Activated CD4-positive, alpha-beta T cell treated with anti-CD3 and anti-CD28 coated beads, Interleukin-2, amount 10 ng/mL, durations not matched to agents 7 days and 5 days (primary cell): ENCODE results near the gene MRPL32. TPM values are rescaled to one million over a fixed set of nuclear protein-coding genes. Genes with fewer than 3 reads are reported as not detected.

Experiments
- CTCF ChIA-PET: fragments of 350-600 bp; sonication (Branson Sonifier 250); formaldehyde crosslinking; loops from one replicate; lab custom pipeline; 2021; ENCODE audit warnings: antibody characterized with exemption; lab: Charles Lee
- POLR2A ChIA-PET: fragments of 350-600 bp; sonication (Branson Sonifier 250); formaldehyde crosslinking; loops from one replicate; lab custom pipeline; 2021; ENCODE audit warnings: antibody characterized with exemption; lab: Charles Lee
- DNase-seq: peaks from one replicate; pipeline ENCODE4 v3.0.0-alpha.2; 2020
- H3K27ac Mint-ChIP-seq: one replicate; pipeline ENCODE4 v1.8.0; 2021; ENCODE audit warnings: mild to moderate bottlenecking, moderate library complexity, mixed read lengths
- H3K27me3 Mint-ChIP-seq: one replicate; pipeline ENCODE4 v1.8.0; 2021; ENCODE audit warnings: mixed read lengths
- H3K36me3 Mint-ChIP-seq: one replicate; pipeline ENCODE4 v1.8.0; 2021; ENCODE audit warnings: low read depth, mixed read lengths
- H3K4me1 Mint-ChIP-seq: one replicate; pipeline ENCODE4 v1.8.0; 2021; ENCODE audit warnings: mixed read lengths
- H3K4me3 Mint-ChIP-seq: one replicate; pipeline ENCODE4 v1.8.0; 2021; ENCODE audit warnings: mild to moderate bottlenecking, moderate library complexity, mixed read lengths
- H3K9me3 Mint-ChIP-seq: one replicate; pipeline ENCODE4 v1.8.0; 2021; ENCODE audit warnings: mixed read lengths
- total RNA-seq, 2 experiments: library from RNA; stranded (reverse); gene quantifications; one replicate each; pipeline ENCODE4 v1.2.3, GENCODE V29; 2021

The MRPL32 gene
- total RNA-seq, 2 experiments from 2014 or later: 50.2 to 50.3 TPM

DNA sequence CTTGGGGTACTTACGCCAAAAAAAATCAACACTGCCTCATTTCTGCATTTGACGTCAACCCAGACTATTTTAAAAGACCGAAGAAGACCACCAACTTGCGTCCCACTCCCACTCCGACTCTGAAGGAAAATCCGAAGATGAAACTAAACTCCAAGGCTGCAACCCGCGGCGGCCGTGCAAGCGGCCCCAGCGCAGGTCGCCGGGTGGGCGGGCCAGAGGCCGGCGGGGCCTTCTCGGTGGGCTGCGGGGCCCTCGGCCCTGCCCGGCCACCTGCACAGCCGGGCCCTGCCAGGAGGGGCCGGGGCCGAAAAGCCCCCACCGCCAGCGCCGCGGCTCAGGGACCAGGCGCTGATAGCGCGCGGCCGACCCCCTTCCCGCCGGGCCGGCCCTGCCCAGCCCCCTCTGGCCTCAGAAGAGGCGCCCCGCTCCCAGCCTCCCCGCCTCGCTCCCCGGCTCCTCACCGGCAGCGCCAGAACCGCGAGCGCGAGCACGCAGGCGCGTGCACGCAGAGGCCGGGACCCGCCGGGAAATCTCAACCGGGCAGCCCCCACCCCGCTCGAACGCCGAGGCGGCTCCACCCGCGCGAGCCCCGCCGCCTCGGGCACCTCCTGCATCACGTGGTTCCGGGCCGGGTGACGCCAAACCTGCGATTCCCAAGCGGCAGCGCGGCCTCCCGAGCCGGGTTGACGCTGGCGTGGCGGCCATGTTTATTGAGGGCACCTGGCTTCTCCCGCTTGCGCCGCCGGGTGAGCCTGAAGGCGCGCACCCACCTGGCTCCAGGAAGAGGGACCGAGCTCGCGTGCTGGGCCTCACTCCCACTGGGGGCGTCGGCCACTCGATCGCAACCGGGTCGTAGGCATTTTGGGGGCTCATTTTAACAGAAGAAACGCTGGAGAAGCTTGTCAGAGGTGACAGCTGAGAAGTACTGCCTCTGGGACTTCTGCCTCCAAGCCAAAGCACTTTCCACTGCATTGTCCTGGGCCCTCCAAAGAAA is 20.4 kb upstream of the MRPL32 start, which contains the start of gene C7orf25:
TSS of gene C7orf25 (minus strand) at position 617 of the 994 bp plus-strand sequence. CDS start 1,170 bp downstream, outside the sequence.
- CTCF ChIA-PET: interaction anchor here (0.9 kb wide), 1 partner anchor 17 kb away, joined by 3 read pairs; no protein-coding TSS in a partner anchor

GRCh38 chr7:42913591-42913990 is 18.6 kb upstream of the MRPL32 start:
- Mint-ChIP-seq H3K36me3 (peaks cover 55% of the 10 kb centered on the region), H3K27me3 (no peaks in the 10 kb centered on the region), H3K27ac (peak overlapping the region; percentile 90), H3K9me3 (no peaks in the 10 kb centered on the region), H3K4me3 (peak overlapping the region; percentile 35), H3K4me1 (peaks cover 62% of the 10 kb centered on the region)
- DNase-seq: peak; percentile 8
- POLR2A ChIA-PET: interaction anchor here (0.6 kb wide), 1 partner anchor 18 kb away, joined by 3 read pairs; the partner anchor contains the start of genes MRPL32 and PSMA2
- CTCF ChIA-PET: no interaction called here

More for the DNA sequence above, 20.4 kb upstream of the MRPL32 start, which contains the start of gene C7orf25:
- POLR2A ChIA-PET: no interaction called here
- H3K36me3 Mint-ChIP-seq: peaks cover 45% of the 10 kb centered on the region
- H3K4me3 Mint-ChIP-seq: peak within 1 kb of the TSS; percentile 96
- H3K27me3 Mint-ChIP-seq: no peaks in the 10 kb centered on the region
- H3K27ac Mint-ChIP-seq: peak within 1 kb of the TSS; percentile 95
- H3K4me1 Mint-ChIP-seq: peaks cover 66% of the 10 kb centered on the region
- H3K9me3 Mint-ChIP-seq: no peaks in the 10 kb centered on the region
- peak; percentile 96 for DNase-seq

DNA sequence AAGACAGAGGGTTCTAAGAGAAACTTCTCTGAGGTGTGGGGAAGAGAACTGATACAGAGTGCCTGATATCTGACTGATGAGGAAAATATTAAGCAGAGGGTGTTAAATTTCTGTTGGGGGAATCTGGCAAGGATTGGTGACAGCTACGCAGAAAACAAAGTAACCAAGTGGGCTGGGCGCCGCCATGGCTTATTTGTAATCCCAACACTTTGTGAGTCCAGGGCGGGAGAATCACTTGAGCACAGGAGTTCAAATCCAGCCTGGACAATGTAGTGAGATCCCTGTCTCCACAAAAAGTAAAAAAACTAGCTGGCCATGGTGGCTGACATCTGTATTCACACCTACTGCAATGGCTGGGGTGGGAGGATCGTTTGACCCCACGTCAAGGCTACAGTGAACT is 18.2 kb upstream of the MRPL32 start:
- Mint-ChIP-seq H3K36me3 (peaks cover 58% of the 10 kb centered on the region), H3K4me3 (no peak overlapping the region), H3K9me3 (no peaks in the 10 kb centered on the region), H3K27ac (peak overlapping the region; percentile 90), H3K4me1 (peaks cover 62% of the 10 kb centered on the region), H3K27me3 (no peaks in the 10 kb centered on the region)
- DNase-seq: no peak
- ChIA-PET CTCF (no interaction called here), POLR2A (interaction anchor here (0.6 kb wide), 1 partner anchor 18 kb away, joined by 3 read pairs; the partner anchor contains the start of genes MRPL32 and PSMA2)

DNA sequence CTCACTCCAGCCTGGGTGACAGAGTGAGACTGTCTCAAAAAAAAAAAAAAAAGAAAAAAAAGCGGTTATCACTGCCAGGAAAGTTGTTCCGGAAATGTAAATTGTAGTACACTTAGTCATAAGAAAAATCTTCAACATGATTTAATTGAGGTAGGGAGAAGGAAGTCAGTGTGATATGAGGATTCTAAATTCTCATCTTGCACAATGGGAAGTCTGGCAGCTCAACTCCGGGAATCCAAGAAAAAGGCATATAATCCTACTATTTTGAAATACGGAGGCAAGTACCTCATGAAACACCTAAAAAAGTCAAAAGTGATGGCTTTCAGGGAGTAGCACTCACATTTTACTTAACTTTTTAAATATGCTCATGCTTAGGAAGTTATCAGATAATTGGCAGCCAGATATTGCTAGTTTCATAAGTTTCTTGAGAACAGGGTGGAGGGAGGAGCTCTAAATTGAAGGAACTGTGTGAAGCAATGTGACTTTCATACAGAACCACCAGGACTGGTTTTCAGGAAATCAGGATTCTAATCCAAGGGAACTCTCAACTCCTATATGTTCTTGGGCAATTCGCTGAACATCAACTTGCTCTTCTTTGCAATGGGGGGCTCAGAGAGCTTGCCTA is 17.6 kb upstream of the MRPL32 start:
- Mint-ChIP-seq H3K27ac (peak overlapping the region; percentile 90), H3K4me1 (peaks cover 62% of the 10 kb centered on the region), H3K36me3 (peaks cover 61% of the 10 kb centered on the region), H3K4me3 (no peak overlapping the region), H3K9me3 (no peaks in the 10 kb centered on the region), H3K27me3 (no peaks in the 10 kb centered on the region)
- DNase-seq: no peak
- ChIA-PET CTCF (interaction anchor here (1.4 kb wide), 1 partner anchor 26 kb away, joined by 3 read pairs; no protein-coding TSS in a partner anchor), POLR2A (no interaction called here)

GRCh38 chr7:42915356-42915755 is 16.8 kb upstream of the MRPL32 start:
- no peak overlapping the region for H3K27ac Mint-ChIP-seq
- DNase-seq: no peak
- no peak overlapping the region for H3K4me3 Mint-ChIP-seq
- H3K9me3 Mint-ChIP-seq: no peaks in the 10 kb centered on the region
- H3K27me3 Mint-ChIP-seq: no peaks in the 10 kb centered on the region
- CTCF ChIA-PET: interaction anchor here (1.4 kb wide), 1 partner anchor 26 kb away, joined by 3 read pairs; no protein-coding TSS in a partner anchor
- H3K36me3 Mint-ChIP-seq: peaks cover 61% of the 10 kb centered on the region
- POLR2A ChIA-PET: no interaction called here
- H3K4me1 Mint-ChIP-seq: peaks cover 59% of the 10 kb centered on the region

- DNase-seq: no peak
- H3K27ac Mint-ChIP-seq: no peak overlapping the region
- CTCF ChIA-PET: no interaction called here
- no peaks in the 10 kb centered on the region for H3K9me3 Mint-ChIP-seq
- peaks cover 69% of the 10 kb centered on the region for H3K36me3 Mint-ChIP-seq
- peaks cover 31% of the 10 kb centered on the region for H3K4me1 Mint-ChIP-seq
- POLR2A ChIA-PET: no interaction called here
- no peak overlapping the region for H3K4me3 Mint-ChIP-seq
- no peaks in the 10 kb centered on the region for H3K27me3 Mint-ChIP-seq
These were observed 10.0 kb upstream of the MRPL32 start for GRCh38 chr7:42922017-42922753.

DNA sequence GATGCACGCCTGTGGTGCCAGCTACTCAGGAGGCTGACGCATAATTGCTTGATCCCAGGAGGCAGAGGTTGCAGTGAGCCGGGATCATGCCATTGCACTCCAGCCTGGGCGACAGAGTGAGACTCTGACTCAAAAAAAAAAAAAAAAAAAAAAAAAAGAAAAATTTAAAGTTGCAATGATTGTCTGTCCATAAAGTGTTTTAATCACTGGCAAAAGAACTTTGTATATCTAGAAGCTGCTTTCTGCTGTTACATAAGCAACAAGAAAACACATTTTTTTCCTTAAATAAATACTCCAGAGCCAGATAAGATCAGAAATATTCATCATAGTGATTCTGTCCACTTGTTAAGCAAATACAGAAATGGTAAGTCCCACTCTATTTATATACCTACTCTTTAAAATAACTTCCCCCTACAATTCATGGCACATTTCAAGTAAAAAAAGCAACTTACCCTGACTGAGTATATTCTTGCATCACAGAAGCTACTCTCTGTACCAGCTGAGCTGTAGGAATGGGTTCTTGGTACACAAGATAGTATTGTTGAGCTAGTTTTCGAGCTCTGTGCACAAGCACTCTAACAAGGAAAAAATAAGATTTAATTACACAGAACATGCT is 7.8 kb upstream of the MRPL32 start:
- no peak overlapping the region for H3K4me3 Mint-ChIP-seq
- peak overlapping the region; percentile 57 for H3K27ac Mint-ChIP-seq
- ChIA-PET POLR2A (interaction anchor here (1.2 kb wide), 1 partner anchor 8 kb away, joined by 11 read pairs; no protein-coding TSS in a partner anchor), CTCF (interaction anchor here (0.6 to 0.7 kb wide), 2 partner anchors 8 to 651 kb away, joined by 3 read pairs; no protein-coding TSS in a partner anchor)
- peaks cover 51% of the 10 kb centered on the region for H3K4me1 Mint-ChIP-seq
- no peaks in the 10 kb centered on the region for H3K27me3 Mint-ChIP-seq
- no peak for DNase-seq
- H3K9me3 Mint-ChIP-seq: no peaks in the 10 kb centered on the region
- peaks cover 64% of the 10 kb centered on the region for H3K36me3 Mint-ChIP-seq

DNA sequence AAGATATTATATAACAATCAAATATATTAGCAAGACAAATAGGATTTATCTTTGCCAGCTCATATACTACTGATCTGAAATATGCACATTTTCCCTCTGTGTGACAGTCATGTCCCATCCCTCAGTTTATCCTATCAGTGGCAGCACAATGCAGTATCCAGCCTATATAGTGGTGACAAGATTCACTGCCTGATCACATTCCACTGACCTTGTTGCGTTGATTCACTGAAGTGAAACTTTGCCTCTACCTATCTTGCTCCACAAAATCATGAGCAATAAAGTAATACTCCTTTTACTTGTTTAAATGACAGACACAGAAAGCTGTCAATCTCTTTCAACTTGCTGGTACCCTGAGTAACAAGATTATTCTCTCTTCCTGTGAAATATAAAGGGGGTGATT is 6.5 kb upstream of the MRPL32 start:
- Mint-ChIP-seq H3K4me3 (no peak overlapping the region), H3K27me3 (no peaks in the 10 kb centered on the region), H3K36me3 (peaks cover 53% of the 10 kb centered on the region), H3K27ac (no peak overlapping the region), H3K4me1 (peaks cover 63% of the 10 kb centered on the region), H3K9me3 (no peaks in the 10 kb centered on the region)
- DNase-seq: no peak
- ChIA-PET CTCF (no interaction called here), POLR2A (no interaction called here)

GRCh38 chr7:42926204-42926603 is 6.0 kb upstream of the MRPL32 start:
- Mint-ChIP-seq H3K4me3 (no peak overlapping the region), H3K27me3 (no peaks in the 10 kb centered on the region), H3K9me3 (no peaks in the 10 kb centered on the region), H3K27ac (no peak overlapping the region), H3K4me1 (peaks cover 67% of the 10 kb centered on the region), H3K36me3 (peaks cover 48% of the 10 kb centered on the region)
- DNase-seq: no peak
- ChIA-PET POLR2A (interaction anchor here (0.7 kb wide), 1 partner anchor 1183 kb away, joined by 3 read pairs; no protein-coding TSS in a partner anchor), CTCF (interaction anchor here (1.2 kb wide), 1 partner anchor 15 kb away, joined by 3 read pairs; no protein-coding TSS in a partner anchor)

DNA sequence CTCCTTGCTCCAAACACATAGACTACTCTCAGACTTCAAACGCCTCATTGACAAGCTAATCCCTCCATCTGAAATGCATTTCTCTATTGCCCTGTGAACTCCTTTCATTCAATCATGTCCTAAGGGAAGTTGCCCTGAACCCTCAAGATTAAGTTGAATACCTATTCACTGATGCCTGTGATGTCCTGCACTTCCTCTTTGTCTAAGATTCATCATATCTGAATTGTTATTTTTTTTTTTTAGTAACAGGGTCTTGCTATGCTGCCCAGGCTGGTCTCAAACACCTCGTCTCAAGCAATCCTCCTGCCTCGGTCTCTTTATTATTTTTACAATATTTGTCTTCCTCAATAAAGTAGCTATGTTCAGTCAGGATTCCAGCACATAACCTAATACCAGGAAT is 3.4 kb upstream of the MRPL32 start:
- Mint-ChIP-seq H3K27ac (no peak overlapping the region), H3K36me3 (peaks cover 39% of the 10 kb centered on the region), H3K9me3 (no peaks in the 10 kb centered on the region), H3K4me1 (peaks cover 72% of the 10 kb centered on the region), H3K27me3 (no peaks in the 10 kb centered on the region), H3K4me3 (no peak overlapping the region)
- CTCF ChIA-PET: interaction anchor here (0.6 to 1.9 kb wide), 4 partner anchors 13 to 911 kb away, joined by 3 to 9 read pairs (median 3); partner anchors contain the start of gene C7orf25
- no peak for DNase-seq
- POLR2A ChIA-PET: no interaction called here

- no peaks in the 10 kb centered on the region for H3K27me3 Mint-ChIP-seq
- no peak for DNase-seq
- POLR2A ChIA-PET: no interaction called here
- peak overlapping the region; percentile 7 for H3K27ac Mint-ChIP-seq
- CTCF ChIA-PET: interaction anchor here (0.6 to 1.9 kb wide), 5 partner anchors 11 to 910 kb away, joined by 3 to 9 read pairs (median 3); partner anchors contain the start of gene STK17A
- H3K4me1 Mint-ChIP-seq: peaks cover 75% of the 10 kb centered on the region
- H3K4me3 Mint-ChIP-seq: peak overlapping the region; percentile 99
- no peaks in the 10 kb centered on the region for H3K9me3 Mint-ChIP-seq
- H3K36me3 Mint-ChIP-seq: peaks cover 36% of the 10 kb centered on the region
These were observed 2.7 kb upstream of the MRPL32 start for GRCh38 chr7:42929449-42929848.
